Measurements from ENCODE around the gene MTFR1L. TPM values are rescaled to one million over a fixed set of nuclear protein-coding genes. Genes with fewer than 3 reads are reported as not detected.

MTFR1L gene
- total RNA-seq, 1 experiment from 2014 or later: 32.5 TPM

DNA sequence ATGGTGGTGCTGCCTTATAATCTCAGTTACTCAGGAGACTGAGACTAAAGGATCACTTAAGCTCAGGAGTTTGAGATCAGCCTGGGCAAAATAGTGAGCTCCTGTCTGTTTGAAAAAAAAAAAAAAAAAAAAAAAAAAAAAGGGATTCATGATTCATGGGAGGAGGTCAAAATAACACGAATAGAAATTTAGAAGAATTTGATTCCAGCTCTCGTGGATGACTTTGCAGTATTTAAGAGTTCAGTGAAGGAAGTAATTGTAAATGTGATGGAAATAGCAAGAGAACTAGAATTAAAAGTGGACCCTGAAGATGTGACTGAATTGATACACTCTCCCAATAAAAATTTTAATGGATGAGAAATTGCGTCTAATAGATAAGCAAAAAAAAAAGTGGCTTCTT is 23.7 kb downstream of the MTFR1L start:
- Mint-ChIP-seq H3K4me3 (no peak overlapping the region), H3K27me3 (ENCODE audit: low read depth) (no peaks in the 10 kb centered on the region), H3K9me3 (no peaks in the 10 kb centered on the region), H3K4me1 (peaks cover 2 to 5% of the 10 kb centered on the region in 2 experiments), H3K36me3 (ENCODE audit: insufficient read depth in 1 of 3, low read depth in 3 of 3) (0 out of 7 replicates have a peak, but pooled peaks cover 0 to 7% (median 0%) of the 10 kb centered on the region in 3 experiments), H3K27ac (no peak overlapping the region)
- H3K56ac ChIP-seq (ENCODE audit: insufficient read length, low read depth, low read length): no peak overlapping the region
- peaks cover 2% of the 10 kb centered on the region; the same call in 1 of the 2 replicates for H3K79me2 ChIP-seq (ENCODE audit: insufficient read depth, low read length)
- no peak overlapping the region for H4K91ac ChIP-seq (ENCODE audit: insufficient read length, low read depth, low read length)
- no peaks in the 10 kb centered on the region for H3K79me1 ChIP-seq (ENCODE audit: insufficient read depth, low read depth, low read length, poor library complexity, severe bottlenecking)
- no peak overlapping the region for H3K14ac ChIP-seq (ENCODE audit: insufficient read depth, low read length)
- H4K5ac ChIP-seq (ENCODE audit: insufficient read length, low read depth, low read length): no peak overlapping the region
- H2BK20ac ChIP-seq (ENCODE audit: low read depth, low read length, poor library complexity, severe bottlenecking): no peak overlapping the region
- no peak overlapping the region for H3K9ac ChIP-seq (ENCODE audit: extremely low read depth, insufficient read length, low read length)
- H4K8ac ChIP-seq (replicated peaks; ENCODE audit: insufficient read length, low read depth, low read length): no peak overlapping the region
- no peak overlapping the region for H3K23ac ChIP-seq (ENCODE audit: insufficient read length, low read depth, low read length)
- no peaks in the 10 kb centered on the region for H3K27me3 ChIP-seq (ENCODE audit: insufficient read depth, low read length)
- H3K4ac ChIP-seq (ENCODE audit: low read depth, low read length): no peak overlapping the region
- H3K23me2 ChIP-seq (ENCODE audit: insufficient read length, low read depth, low read length, poor library complexity, severe bottlenecking): no peaks in the 10 kb centered on the region
- H3K18ac ChIP-seq (ENCODE audit: insufficient read length, low read depth, low read length): no peak overlapping the region
- no peaks in the 10 kb centered on the region for H4K20me1 ChIP-seq (ENCODE audit: control insufficient read depth, insufficient read depth, insufficient read length)
- no peak for DNase-seq
- no peak overlapping the region for H2AFZ ChIP-seq (ENCODE audit: low read length)
- no peaks in the 10 kb centered on the region for H3K4me1 ChIP-seq (ENCODE audit: insufficient read depth, low read length)
- no peak overlapping the region for H2BK5ac ChIP-seq (ENCODE audit: insufficient read length, low read length)
- H2BK12ac ChIP-seq (ENCODE audit: insufficient read length, low read depth, low read length): no peak overlapping the region
- no peak overlapping the region for H2AK5ac ChIP-seq (ENCODE audit: insufficient read length, low read length)
- no peak overlapping the region for H3T11ph ChIP-seq (ENCODE audit: low read length)
- H3K9me3 ChIP-seq (ENCODE audit: control insufficient read depth, low read depth, low read length): no peaks in the 10 kb centered on the region
- no peak overlapping the region for H2BK120ac ChIP-seq (ENCODE audit: low read depth, low read length, poor library complexity, severe bottlenecking)
- H2BK15ac ChIP-seq (ENCODE audit: low read depth, low read length): no peak overlapping the region
- no peak overlapping the region for H3K4me2 ChIP-seq (ENCODE audit: insufficient read depth, insufficient read length, low read length)
- no CpG with 5 or more reads among the region's 3 CpGs for WGBS (ENCODE audit: extremely low coverage, insufficient read length, low lambda C conversion rate)
- TF ChIP-seq, protein P1, sequence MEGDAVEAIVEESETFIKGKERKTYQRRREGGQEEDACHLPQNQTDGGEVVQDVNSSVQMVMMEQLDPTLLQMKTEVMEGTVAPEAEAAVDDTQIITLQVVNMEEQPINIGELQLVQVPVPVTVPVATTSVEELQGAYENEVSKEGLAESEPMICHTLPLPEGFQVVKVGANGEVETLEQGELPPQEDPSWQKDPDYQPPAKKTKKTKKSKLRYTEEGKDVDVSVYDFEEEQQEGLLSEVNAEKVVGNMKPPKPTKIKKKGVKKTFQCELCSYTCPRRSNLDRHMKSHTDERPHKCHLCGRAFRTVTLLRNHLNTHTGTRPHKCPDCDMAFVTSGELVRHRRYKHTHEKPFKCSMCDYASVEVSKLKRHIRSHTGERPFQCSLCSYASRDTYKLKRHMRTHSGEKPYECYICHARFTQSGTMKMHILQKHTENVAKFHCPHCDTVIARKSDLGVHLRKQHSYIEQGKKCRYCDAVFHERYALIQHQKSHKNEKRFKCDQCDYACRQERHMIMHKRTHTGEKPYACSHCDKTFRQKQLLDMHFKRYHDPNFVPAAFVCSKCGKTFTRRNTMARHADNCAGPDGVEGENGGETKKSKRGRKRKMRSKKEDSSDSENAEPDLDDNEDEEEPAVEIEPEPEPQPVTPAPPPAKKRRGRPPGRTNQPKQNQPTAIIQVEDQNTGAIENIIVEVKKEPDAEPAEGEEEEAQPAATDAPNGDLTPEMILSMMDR (conservative IDR thresholded peaks at IDR 0.05): no peak
- no peak overlapping the region for H3K27ac ChIP-seq (ENCODE audit: insufficient read length, low read depth, low read length)
